Measurements from ENCODE around the gene APELA.
A peak's percentile ranks its signal among the peaks of the same experiment; 100 is the strongest.
"Not testable (repeated sequence)": the region's sequence is repeated elsewhere in the genome, so short reads cannot be mapped to it uniquely, and the experiment has no call there.

The APELA gene, protein sequence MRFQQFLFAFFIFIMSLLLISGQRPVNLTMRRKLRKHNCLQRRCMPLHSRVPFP

DNA sequence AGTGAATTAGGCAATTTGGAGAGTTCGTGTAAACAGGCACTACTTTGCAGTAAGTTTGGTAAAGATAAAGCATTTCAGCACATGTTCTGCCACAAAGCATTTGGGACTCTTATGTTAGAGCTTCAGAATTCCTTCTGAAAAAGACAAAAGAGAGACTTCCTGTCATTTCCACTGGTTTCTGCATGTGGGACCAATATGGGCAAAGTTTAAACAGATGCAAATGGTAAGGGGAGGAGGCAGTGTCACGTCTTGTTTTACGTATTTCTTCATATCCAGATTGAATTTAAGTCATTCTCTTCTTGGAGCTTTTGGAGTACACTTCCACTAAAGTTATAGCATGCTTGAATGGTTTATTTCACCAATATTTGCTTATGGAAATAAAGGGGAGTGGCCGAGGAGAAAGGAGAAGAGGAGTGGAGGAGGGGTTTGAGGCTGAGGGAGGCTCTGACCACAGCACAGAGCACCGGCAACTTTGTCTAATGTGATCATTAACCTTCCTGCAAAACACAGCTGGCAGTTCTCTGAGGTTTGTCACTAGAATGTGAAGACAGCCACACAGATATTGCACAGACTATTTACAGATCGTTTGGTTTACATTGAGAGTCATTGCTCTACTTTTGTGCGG is at the start of gene APELA:
Gene APELA, plus strand, starts transcription at position 479 of the 625 bp plus-strand sequence. CDS start 154 bp downstream, outside the sequence.
- no peak for DNase-seq

GRCh38 chr4:164828955-164829354 is 48.0 kb upstream of the APELA start:
- no peak for DNase-seq

- no peak for DNase-seq
Observed at GRCh38 chr4:164846566-164846965, 30.4 kb upstream of the APELA start.

- no peak for DNase-seq
Observed at GRCh38 chr4:164847016-164847415, 30.0 kb upstream of the APELA start.

DNA sequence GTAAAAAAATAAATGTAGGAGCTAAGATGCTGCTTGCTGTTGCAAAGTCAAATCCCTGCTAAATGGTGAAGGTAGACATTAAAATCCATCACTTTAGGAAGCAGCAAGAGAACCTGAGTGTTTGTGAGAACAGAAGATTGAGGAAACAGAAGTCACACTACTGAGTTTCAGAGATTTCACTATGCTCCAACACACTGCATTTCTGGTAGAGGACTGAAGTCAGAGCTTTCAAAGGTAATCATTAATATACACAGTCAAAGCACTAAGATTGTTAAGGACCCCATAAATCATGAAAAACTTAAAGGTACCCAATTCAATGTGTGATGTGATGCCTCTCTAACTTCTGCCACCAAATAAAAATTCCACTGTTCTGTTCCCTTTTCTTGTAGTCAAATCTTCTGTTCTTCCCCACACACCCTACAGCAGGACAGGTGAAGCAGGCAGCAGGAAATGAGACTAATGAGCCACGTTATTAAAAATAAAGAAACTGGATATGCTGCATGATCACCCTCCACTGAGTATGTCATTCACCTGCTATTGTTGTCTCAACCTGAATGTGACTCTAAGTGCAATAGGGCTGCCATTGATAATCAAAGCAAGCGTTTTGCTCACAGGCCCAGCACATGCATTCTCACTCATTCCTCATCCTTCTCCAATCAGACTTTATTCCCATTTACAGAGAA is 28.9 kb upstream of the APELA start:
- DNase-seq, result no peak

DNA sequence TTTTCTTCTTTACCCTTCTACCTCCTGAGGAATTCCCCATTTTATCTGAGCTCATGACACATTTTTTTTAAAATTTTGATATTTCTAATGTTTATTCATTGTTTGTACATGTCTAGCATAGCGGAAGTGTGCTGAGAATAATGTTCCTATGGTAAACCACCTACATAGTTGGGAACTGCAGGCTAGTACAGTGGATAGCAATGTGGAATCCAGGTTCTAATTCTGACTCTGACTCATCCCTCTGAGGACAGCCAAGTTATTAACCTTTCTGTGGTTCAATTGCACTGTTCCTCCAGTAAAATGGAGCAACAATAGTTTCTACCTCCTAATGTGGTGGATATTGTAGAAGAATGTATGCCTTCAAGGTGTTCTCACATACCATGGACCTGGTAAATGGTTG is 20.6 kb upstream of the APELA start:
- no peak for DNase-seq

- no peak for DNase-seq
Observed at GRCh38 chr4:164866817-164867490, 10.0 kb upstream of the APELA start.

- DNase-seq, result no peak
Observed at GRCh38 chr4:164871673-164872072, 5.3 kb upstream of the APELA start.

GRCh38 chr4:164872481-164872880 is 4.5 kb upstream of the APELA start:
- no peak for DNase-seq

DNA sequence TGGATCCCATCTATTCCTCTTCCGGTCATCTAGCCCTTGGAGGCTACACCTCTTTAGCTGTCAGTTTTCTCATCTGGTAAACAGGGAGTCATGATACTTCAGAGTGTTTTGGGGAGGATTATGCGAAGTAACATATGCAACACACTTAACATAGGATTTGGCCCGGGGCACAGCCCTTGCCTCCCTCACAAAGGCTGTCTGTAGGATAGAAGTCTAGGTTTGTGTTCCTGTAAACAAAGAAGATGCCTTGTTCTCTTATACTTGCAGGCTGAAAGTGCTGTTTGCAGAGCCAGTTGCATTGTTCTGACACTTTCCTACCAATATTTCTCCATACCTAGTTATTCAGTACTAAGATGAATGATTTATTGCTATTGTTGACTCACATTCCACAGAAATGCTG is 2.2 kb upstream of the APELA start:
- DNase-seq, result no peak

- DNase-seq, result no peak
Observed at GRCh38 chr4:164880489-164881262, 3.7 kb downstream of the APELA start.

- no peak for DNase-seq
Observed at GRCh38 chr4:164888096-164888715, 11.2 kb downstream of the APELA start.

- DNase-seq, result no peak
Observed at GRCh38 chr4:164890691-164891090, 13.7 kb downstream of the APELA start.

DNA sequence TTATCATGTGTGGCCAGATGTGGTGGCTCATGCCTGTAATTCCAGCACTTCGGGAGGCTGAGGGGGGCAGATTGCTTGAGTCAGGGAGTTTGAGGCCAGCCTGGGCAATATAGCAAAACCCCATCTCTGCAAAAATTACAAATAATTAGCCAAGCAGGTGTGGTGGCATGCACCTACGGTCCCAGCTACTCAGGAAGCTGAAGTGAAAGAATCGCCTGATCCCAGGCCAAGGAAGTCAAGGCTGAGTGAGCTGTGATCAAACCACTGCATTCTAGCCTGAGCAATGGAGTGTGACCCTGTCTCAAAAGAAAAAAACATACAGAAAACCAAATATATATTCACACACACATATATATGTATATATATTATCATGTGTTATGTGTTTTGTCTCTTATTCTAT is 15.0 kb downstream of the APELA start:
- no peak for DNase-seq

DNA sequence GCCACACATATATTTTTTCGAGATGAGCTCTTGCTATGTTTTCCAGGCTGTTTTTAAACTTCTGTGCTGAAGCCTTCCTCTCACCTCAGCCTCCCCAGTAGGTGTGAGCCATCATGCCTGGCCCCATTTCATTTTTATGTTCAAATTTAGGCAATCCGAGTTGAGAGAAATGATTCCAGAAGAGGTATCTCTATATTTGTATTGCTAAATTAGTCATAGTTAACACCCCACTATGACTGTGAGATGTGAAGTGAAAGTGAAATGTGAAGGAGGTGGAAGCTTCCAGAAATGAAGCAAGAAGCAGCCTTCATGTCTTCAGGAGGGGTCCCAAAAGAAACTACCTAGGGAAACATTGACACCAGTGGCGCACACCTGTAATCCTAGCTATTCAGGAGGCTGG is 17.7 kb downstream of the APELA start:
- peak; percentile 2 for DNase-seq

DNA sequence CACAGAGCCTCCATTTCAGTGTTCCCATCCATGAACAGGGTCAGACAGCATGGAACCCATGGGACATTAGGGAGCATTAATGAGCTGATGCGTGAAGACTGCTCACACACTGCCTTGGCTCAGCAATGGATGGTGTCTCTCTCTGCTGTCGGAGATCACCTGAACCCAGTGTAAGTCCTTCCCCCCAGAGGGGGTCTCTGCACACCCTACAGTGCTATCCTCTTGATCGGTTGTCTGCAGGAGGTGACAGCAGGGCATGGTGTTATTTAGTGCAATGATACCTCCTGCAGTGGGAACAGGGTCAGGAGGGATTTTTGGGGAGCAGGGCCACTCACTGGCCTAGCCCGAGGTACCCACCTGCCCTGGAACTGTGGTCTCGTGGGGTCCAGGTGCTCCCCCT is 25.6 kb downstream of the APELA start:
- no peak for DNase-seq

- no peak for DNase-seq
Observed at GRCh38 chr4:164904336-164904735, 27.4 kb downstream of the APELA start.

DNA sequence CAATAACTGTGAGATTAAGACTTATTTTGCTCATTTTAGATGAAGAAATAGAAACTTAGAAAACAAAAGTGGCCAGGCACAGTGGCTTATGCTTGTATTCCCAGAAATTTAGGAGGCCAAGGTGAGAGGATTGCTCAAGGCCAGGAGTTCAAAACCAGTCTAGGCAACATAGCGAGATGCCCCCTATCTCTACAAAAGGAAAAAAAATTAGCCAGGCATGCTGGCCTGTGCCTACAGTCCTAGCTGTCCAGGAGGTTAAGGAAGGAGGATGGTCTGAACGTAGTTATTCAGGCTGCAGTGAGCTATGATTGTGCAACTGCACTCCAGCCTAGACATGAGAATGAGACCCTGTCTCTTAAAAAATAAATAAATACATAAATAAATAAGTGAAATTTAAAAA is 28.0 kb downstream of the APELA start:
- no peak for DNase-seq

- DNase-seq, result no peak
Observed at GRCh38 chr4:164906368-164906767, 29.4 kb downstream of the APELA start.

DNA sequence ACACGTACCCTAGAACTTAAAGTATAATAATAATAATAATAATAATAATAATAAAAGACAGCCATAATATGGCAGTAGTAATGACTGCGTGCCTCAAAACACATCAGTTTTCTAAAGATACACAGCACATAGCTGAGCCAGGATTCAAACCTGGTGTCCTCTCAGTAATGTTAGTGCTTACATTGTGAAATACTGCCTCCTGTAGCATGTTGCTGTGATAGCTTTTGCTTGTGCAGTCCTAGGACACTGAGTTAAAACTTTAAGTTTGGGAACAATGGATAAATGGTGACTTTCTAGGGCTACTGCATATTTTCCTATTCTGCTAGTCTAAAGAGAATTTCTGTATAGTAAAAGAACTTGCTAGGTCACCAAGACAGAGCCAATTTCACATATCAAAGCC is 36.5 kb downstream of the APELA start:
- not testable (repeated sequence) for DNase-seq

DNA sequence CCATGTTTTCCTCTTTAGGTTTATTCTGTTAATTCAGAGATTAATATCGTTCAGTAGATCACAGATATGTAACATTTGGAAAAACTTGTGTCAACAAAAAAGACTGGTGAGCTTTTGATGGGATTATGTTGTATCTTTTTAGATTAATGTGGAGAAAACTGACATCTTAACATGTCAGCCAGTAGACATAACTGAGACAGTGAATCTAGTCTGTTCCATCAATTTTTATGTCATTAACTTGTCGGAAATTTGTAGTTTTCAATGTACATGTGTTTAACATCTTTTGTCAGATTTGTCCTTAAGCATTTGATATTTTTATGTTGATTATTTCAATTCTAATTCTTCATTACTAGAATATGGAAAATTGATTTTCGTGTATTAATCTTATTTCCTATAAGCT is 42.0 kb downstream of the APELA start:
- no peak for DNase-seq

- no peak for DNase-seq
Observed at GRCh38 chr4:164924670-164925238, 47.8 kb downstream of the APELA start.

DNA sequence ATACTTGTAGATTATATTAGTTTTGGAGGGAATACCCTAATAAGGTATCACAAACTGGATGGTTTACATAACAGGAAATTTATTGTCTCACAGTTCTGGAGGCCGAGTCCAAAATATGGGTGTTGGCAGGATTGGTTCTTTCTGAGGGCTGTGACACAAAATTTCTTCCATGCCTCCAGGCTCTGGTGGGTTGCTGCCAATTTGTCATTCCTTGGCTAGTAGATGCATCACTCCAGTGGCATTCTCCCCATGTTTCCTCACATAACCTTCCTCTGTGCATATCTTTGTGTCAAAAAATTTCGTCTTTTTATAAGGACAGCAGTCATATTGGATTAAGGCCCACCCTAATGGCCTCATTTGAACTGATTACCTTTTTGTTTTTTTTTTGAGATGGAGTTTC is 49.3 kb downstream of the APELA start:
- DNase-seq, result no peak

All from activated CD4-positive, alpha-beta T cell treated with anti-CD3 and anti-CD28 coated beads, Interleukin-2, amount 50 U/mL, for 16 hours (primary cell).